H1 (cell line): ENCODE results near the gene KRTAP1-3. TPM values are rescaled to one million over a fixed set of nuclear protein-coding genes. Genes with fewer than 3 reads are reported as not detected.

Experiments used
- CTCF ChIA-PET: fragments of 300-600 bp; sonication (Branson Sonifier 250); formaldehyde crosslinking; loops from one replicate; lab custom pipeline; 2021; ENCODE audit not compliant: partially characterized antibody; lab: Charles Lee
- POLR2A ChIA-PET: fragments of 300-600 bp; sonication (Branson Sonifier 250); formaldehyde crosslinking; loops from one replicate; lab custom pipeline; 2021; ENCODE audit warnings: inconsistent platforms; ENCODE audit not compliant: partially characterized antibody; lab: Charles Lee
- DNase-seq, 2 experiments: peaks; one replicate each; pipeline versions ENCODE4 v3.0.0 to v3.0.0-alpha.2; 2010 to 2022; ENCODE audit warnings: low spot score in 2 of 2, low read depth in 1 of 2, mixed read lengths in 1 of 2
- FAIRE-seq: peaks from 2 replicates; lab custom pipeline; 2011; peaks lifted over from hg19 to GRCh38; lab: Jason Lieb, UNC
- H2AFZ ChIP-seq: 2 replicates; pipeline ENCODE4 v1.8.1; 2012; ENCODE audit warnings: low read length, inconsistent platforms
- H2AK5ac ChIP-seq: 2 replicates; pipeline ENCODE4 v1.6.1; 2013; ENCODE audit warnings: low read depth, low read length
- H2BK120ac ChIP-seq: replicated peaks from 2 replicates; pipeline ENCODE3; 2013; ENCODE audit warnings: low read depth, low read length, inconsistent platforms
- H2BK12ac ChIP-seq: 2 replicates; pipeline ENCODE4 v1.6.1; 2013; ENCODE audit warnings: low read depth, low read length
- H2BK15ac ChIP-seq: 2 replicates; pipeline ENCODE4 v1.6.1; 2013; ENCODE audit warnings: low read length
- H2BK20ac ChIP-seq: 2 replicates; pipeline ENCODE4 v1.6.1; 2013; ENCODE audit warnings: low read length
- H2BK5ac ChIP-seq: 2 replicates; pipeline ENCODE4 v1.6.1; 2013; ENCODE audit warnings: low read depth, low read length
- H3K14ac ChIP-seq: 2 replicates; pipeline ENCODE4 v1.6.1; 2013; ENCODE audit warnings: inconsistent platforms; ENCODE audit not compliant: insufficient read length
- H3K18ac ChIP-seq: 2 replicates; pipeline ENCODE4 v1.6.1; 2013; ENCODE audit warnings: low read length; ENCODE audit errors: extremely low read depth
- H3K23ac ChIP-seq: 2 replicates; pipeline ENCODE4 v1.6.1; 2013; ENCODE audit warnings: inconsistent platforms; ENCODE audit not compliant: insufficient read length
- H3K23me2 ChIP-seq: 2 replicates; pipeline ENCODE4 v1.6.1; 2013; ENCODE audit warnings: low read depth, low read length
- H3K27ac ChIP-seq: 2 replicates; pipeline ENCODE4 v1.6.1; 2011; ENCODE audit warnings: low read depth, low read length, inconsistent platforms
- H3K27me3 ChIP-seq, 4 experiments: replicated peaks in 1 of 4; 1 replicate in 1 of 4; 2 replicates in 3 of 4; pipeline versions ENCODE4 v1.6.1 to v1.8.1; 2011 to 2013; ENCODE audit warnings: low read length in 3 of 4, mild to moderate bottlenecking in 3 of 4, inconsistent platforms in 2 of 4, mixed read lengths in 2 of 4, moderate library complexity in 1 of 4; ENCODE audit not compliant: control insufficient read depth in 3 of 4, insufficient read depth in 3 of 4; ENCODE audit errors: extremely low read depth in 1 of 4
- H3K36me3 ChIP-seq, 4 experiments: 2 replicates each; pipeline versions ENCODE4 v1.6.1 to v1.8.1; 2011 to 2013; ENCODE audit warnings: mild to moderate bottlenecking in 4 of 4, low read length in 3 of 4, moderate library complexity in 2 of 4, control low read depth in 1 of 4, inconsistent platforms in 1 of 4; ENCODE audit not compliant: insufficient read depth in 4 of 4, control insufficient read depth in 2 of 4
- H3K4ac ChIP-seq: replicated peaks from 2 replicates; pipeline ENCODE3; 2013; ENCODE audit warnings: low read length, low read depth, mixed read lengths, inconsistent platforms; ENCODE audit not compliant: insufficient read length
- H3K4me1 ChIP-seq, 4 experiments: replicated peaks in 1 of 4; 1 replicate in 1 of 4; 2 replicates in 3 of 4; pipeline versions ENCODE4 v1.6.1 to v1.8.1; 2011 to 2013; ENCODE audit warnings: low read length in 3 of 4, inconsistent platforms in 2 of 4, mixed read lengths in 1 of 4; ENCODE audit not compliant: insufficient read depth in 4 of 4, control insufficient read depth in 3 of 4
- H3K4me2 ChIP-seq, 2 experiments: 2 replicates each; pipeline versions ENCODE4 v1.6.1 to v1.8.1; 2011 to 2013; ENCODE audit warnings: low read depth in 2 of 2, low read length in 2 of 2, control low read depth in 1 of 2, inconsistent platforms in 1 of 2, mild to moderate bottlenecking in 1 of 2; ENCODE audit not compliant: insufficient read depth in 1 of 2
- H3K4me3 ChIP-seq, 4 experiments: fragments of 200-600, 300-600 bp in 1 of 4; sonication (generic), shearing (Covaris generic), sonication (Bioruptor Twin) in 1 of 4; 2 replicates each; pipeline versions ENCODE4 v1.5.1 to v1.8.1; 2011 to 2016; ENCODE audit warnings: low read length in 4 of 4, low read depth in 3 of 4, control low read depth in 2 of 4, inconsistent platforms in 2 of 4, mild to moderate bottlenecking in 2 of 4, mixed read lengths in 1 of 4, moderate library complexity in 1 of 4; ENCODE audit not compliant: insufficient read depth in 2 of 4; ENCODE audit errors: extremely low read depth in 1 of 4
- H3K56ac ChIP-seq: replicated peaks from 2 replicates; pipeline ENCODE3; 2013; ENCODE audit warnings: low read depth, mild to moderate bottlenecking, mixed read lengths, low read length, inconsistent platforms; ENCODE audit not compliant: insufficient read length
- H3K79me1 ChIP-seq: 2 replicates; pipeline ENCODE4 v1.6.1; 2013; ENCODE audit warnings: low read depth, low read length, control low read depth
- H3K79me2 ChIP-seq, 2 experiments: 2 replicates each; pipeline versions ENCODE4 v1.6.1 to v1.8.1; 2012 to 2013; ENCODE audit warnings: low read length in 2 of 2, mild to moderate bottlenecking in 2 of 2, inconsistent platforms in 1 of 2; ENCODE audit not compliant: insufficient read depth in 2 of 2, control insufficient read depth in 1 of 2
- H3K9ac ChIP-seq, 4 experiments: replicated peaks in 1 of 4; 1 replicate in 1 of 4; 2 replicates in 3 of 4; pipeline versions ENCODE4 v1.6.1 to v1.8.1; 2011 to 2013; ENCODE audit warnings: low read depth in 3 of 4, low read length in 3 of 4, control low read depth in 2 of 4, mild to moderate bottlenecking in 2 of 4, moderate library complexity in 2 of 4, inconsistent platforms in 1 of 4; ENCODE audit errors: extremely low read depth in 1 of 4
- H3K9me3 ChIP-seq, 2 experiments: 2 replicates each; pipeline versions ENCODE4 v1.6.1 to v1.8.1; 2012 to 2013; ENCODE audit warnings: mild to moderate bottlenecking in 2 of 2, moderate library complexity in 2 of 2, control low read depth in 1 of 2, inconsistent platforms in 1 of 2, low read depth in 1 of 2, low read length in 1 of 2, mixed read lengths in 1 of 2; ENCODE audit not compliant: insufficient read depth in 2 of 2
- H4K20me1 ChIP-seq, 2 experiments: replicated peaks in 1 of 2; 2 replicates each; pipeline versions ENCODE3 to v1.8.1; 2011 to 2013; ENCODE audit warnings: inconsistent platforms in 2 of 2, low read length in 2 of 2, mild to moderate bottlenecking in 1 of 2; ENCODE audit not compliant: insufficient read depth in 2 of 2, control insufficient read depth in 1 of 2
- H4K5ac ChIP-seq: 2 replicates; pipeline ENCODE4 v1.6.1; 2013; ENCODE audit warnings: low read length, low read depth, mixed read lengths, inconsistent platforms; ENCODE audit not compliant: insufficient read length
- H4K8ac ChIP-seq: 2 replicates; pipeline ENCODE4 v1.8.0; 2013; ENCODE audit warnings: mild to moderate bottlenecking, moderate library complexity, low read length, inconsistent platforms; ENCODE audit not compliant: insufficient read depth; ENCODE audit errors: extremely low read depth
- H4K91ac ChIP-seq: replicated peaks from 2 replicates; pipeline ENCODE3; 2013; ENCODE audit warnings: low read length, mixed read lengths, inconsistent platforms; ENCODE audit not compliant: insufficient read length
- EGR1 ChIP-seq: IDR thresholded peaks from 2 replicates; pipeline ENCODE4 v1.6.1; 2011; ENCODE audit warnings: low read depth, low read length, borderline replicate concordance
- GTF2F1 ChIP-seq: IDR thresholded peaks from 2 replicates; pipeline ENCODE4 v1.6.1; 2012; ENCODE audit warnings: low read depth, low read length, improper control_type of control experiment, borderline replicate concordance
- HDAC6 ChIP-seq: IDR thresholded peaks from one replicate; pipeline ENCODE4 v1.7.1; 2012; ENCODE audit warnings: low read depth, mild to moderate bottlenecking, inconsistent platforms, low read length, moderate library complexity
- JUND ChIP-seq: IDR thresholded peaks from 2 replicates; pipeline ENCODE4 v1.6.1; 2011; ENCODE audit warnings: mild to moderate bottlenecking, improper control_type of control experiment, low read length
- KDM4A ChIP-seq: IDR thresholded peaks from one replicate; pipeline ENCODE4 v1.7.1; 2012; ENCODE audit warnings: low read depth, mild to moderate bottlenecking, moderate library complexity, low read length, inconsistent platforms; ENCODE audit not compliant: severe bottlenecking
- POLR2A ChIP-seq, 2 experiments: IDR thresholded peaks; 1 replicate in 1 of 2; 2 replicates in 1 of 2; pipeline ENCODE4 v1.6.1; 2011; ENCODE audit warnings: low read depth in 2 of 2, low read length in 2 of 2, mild to moderate bottlenecking in 2 of 2; ENCODE audit errors: control extremely low read depth in 1 of 2
- POU5F1 ChIP-seq: IDR thresholded peaks from 2 replicates; pipeline ENCODE4 v1.6.1; 2011; ENCODE audit warnings: low read depth, mild to moderate bottlenecking, low read length, moderate library complexity
- RAD21 ChIP-seq, 2 experiments: IDR thresholded peaks in 1 of 2; conservative IDR thresholded peaks in 1 of 2; 2 replicates each; pipeline ENCODE4 v1.6.1; 2011; ENCODE audit warnings: low read depth in 2 of 2, low read length in 2 of 2, improper control_type of control experiment in 1 of 2, inconsistent platforms in 1 of 2, mild to moderate bottlenecking in 1 of 2, moderate library complexity in 1 of 2
- RNF2 ChIP-seq: fragments of 200-900, 300-1000 bp; sonication (generic); IDR thresholded peaks from 2 replicates; pipeline ENCODE4 v1.7.1; 2016; ENCODE audit warnings: borderline replicate concordance, low read depth, mild to moderate bottlenecking, antibody characterized with exemption, low read length; ENCODE audit not compliant: poor library complexity, severe bottlenecking; ENCODE audit errors: missing control alignments
- SAP30 ChIP-seq: fragments of 300-600 bp; sonication (generic); IDR thresholded peaks from 2 replicates; pipeline ENCODE4 v1.7.1; 2012; ENCODE audit warnings: low read length, moderate library complexity, mild to moderate bottlenecking, inconsistent platforms; ENCODE audit not compliant: insufficient read depth, insufficient replicate concordance
- SP1 ChIP-seq: IDR thresholded peaks from 2 replicates; pipeline ENCODE4 v1.6.1; 2011; ENCODE audit warnings: low read depth, low read length
- SP4 ChIP-seq: IDR thresholded peaks from 2 replicates; pipeline ENCODE4 v1.6.1; 2012; ENCODE audit warnings: low read length, inconsistent platforms
- TAF1 ChIP-seq: IDR thresholded peaks from 2 replicates; pipeline ENCODE4 v1.6.1; 2011; ENCODE audit warnings: mild to moderate bottlenecking, low read depth, low read length
- TCF12 ChIP-seq: IDR thresholded peaks from 2 replicates; pipeline ENCODE4 v1.6.1; 2011; ENCODE audit warnings: low read depth, mild to moderate bottlenecking, low read length
- polyA plus RNA-seq, 7 experiments: library from polyadenylated mRNA; depleted of rRNA in 3 of 7; stranded (reverse) in 5 of 7; unstranded in 2 of 7; fragments of >200 nt in 5 of 7; fragments of 200-250 nt in 2 of 7; gene quantifications; 1 replicate in 5 of 7; 2 replicates in 1 of 7; 4 replicates in 1 of 7; pipeline versions ENCODE4 v1.2.1 to v1.2.3, GENCODE V29; 2011 to 2013; ENCODE audit warnings: missing spikeins in 2 of 7, mixed read lengths in 2 of 7
- total RNA-seq: library from RNA; stranded (reverse); fragmentation: NEBNext Ultra II Directional; extraction: Animal tissue kit (Norgen Biotek cat#: 25700); gene quantifications from 2 replicates; pipeline ENCODE4 v1.2.1, GENCODE V29; 2021

KRTAP1-3 gene
- total and polyA plus RNA-seq, 2 of the 8 experiments (the other 6 are each of a cell fraction or from before 2014, with no cell fraction given) = not detected

DNA sequence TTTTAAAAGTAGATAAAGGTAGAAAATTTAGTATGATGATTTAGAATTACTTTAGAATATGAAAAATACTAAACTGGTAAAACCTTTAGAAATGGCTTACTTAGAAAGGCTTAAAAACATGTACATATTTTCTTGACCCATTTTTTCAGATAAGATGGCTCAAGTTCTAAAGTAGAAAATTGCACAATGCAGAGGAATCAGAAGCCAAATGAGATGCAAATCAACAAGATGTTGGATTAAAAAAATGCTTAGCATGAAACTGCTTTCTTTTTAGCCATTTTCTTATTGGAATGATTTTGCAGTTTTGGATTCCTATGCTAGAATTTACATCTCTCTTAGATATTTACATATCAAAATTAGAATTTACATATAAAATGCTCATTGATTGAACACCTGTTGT is 24.2 kb downstream of the KRTAP1-3 start:
- no peak overlapping the region for H3K23ac ChIP-seq
- H3K27ac ChIP-seq = no peak overlapping the region
- no peak overlapping the region for H4K91ac ChIP-seq
- H3K36me3 ChIP-seq = no peaks in the 10 kb centered on the region
- no peak overlapping the region for H2BK20ac ChIP-seq
- no peak overlapping the region for H4K8ac ChIP-seq
- no peak overlapping the region for H3K14ac ChIP-seq
- H3K9ac ChIP-seq = no peak overlapping the region
- no peak overlapping the region for H2BK120ac ChIP-seq
- no peak for TF ChIP-seq RAD21 (IDR thresholded peaks at IDR 0.05 in 1 of 2, conservative IDR thresholded peaks at IDR 0.05 in 1 of 2; ENCODE audit: low read depth in 2 of 2, low read length in 2 of 2)
- TF ChIP-seq JUND = no peak
- no peak for TF ChIP-seq SP4
- TF ChIP-seq HDAC6 = no peak
- no peak for TF ChIP-seq POLR2A (IDR thresholded peaks at IDR 0.05; ENCODE audit: control extremely low read depth in 1 of 2, low read depth in 2 of 2, low read length in 2 of 2)
- no peak for TF ChIP-seq EGR1
- TF ChIP-seq SP1 = no peak
- no peak for TF ChIP-seq TAF1
- TF ChIP-seq POU5F1 = no peak
- no peak for TF ChIP-seq SAP30
- TF ChIP-seq KDM4A = no peak
- no peak for TF ChIP-seq TCF12
- TF ChIP-seq GTF2F1 = no peak
- TF ChIP-seq RNF2 = no peak
- DNase-seq = no peak
- H3K4me2 ChIP-seq = no peak overlapping the region
- no peaks in the 10 kb centered on the region for H3K79me2 ChIP-seq
- H3K79me1 ChIP-seq = no peaks in the 10 kb centered on the region
- H3K4ac ChIP-seq = no peak overlapping the region
- peaks cover 0 to 10% (median 6%) of the 10 kb centered on the region in 4 experiments; a peak in 6 of 7 replicates for H3K4me1 ChIP-seq
- no peak overlapping the region for H3K4me3 ChIP-seq
- H2BK12ac ChIP-seq = no peak overlapping the region
- H3K56ac ChIP-seq = no peak overlapping the region
- H2AFZ ChIP-seq = no peak overlapping the region
- H3K9me3 ChIP-seq = no peaks in the 10 kb centered on the region
- FAIRE-seq = no peak
- no peak overlapping the region for H4K5ac ChIP-seq
- CTCF ChIA-PET = no interaction called here
- no peaks in the 10 kb centered on the region for H3K23me2 ChIP-seq
- no peak overlapping the region for H2BK15ac ChIP-seq
- POLR2A ChIA-PET = no interaction called here
- no peak overlapping the region for H3K18ac ChIP-seq
- H4K20me1 ChIP-seq = no peaks in the 10 kb centered on the region
- no peak overlapping the region for H2BK5ac ChIP-seq
- H2AK5ac ChIP-seq = no peak overlapping the region
- H3K27me3 ChIP-seq = no peaks in the 10 kb centered on the region
